H1 (cell line): Measurements from ENCODE around the gene MMAB. TPM values are rescaled to one million over a fixed set of nuclear protein-coding genes. Genes with fewer than 3 reads are reported as not detected.

Source experiments
- CTCF ChIA-PET: fragments of 300-600 bp; sonication (Branson Sonifier 250); formaldehyde crosslinking; loops from one replicate; lab custom pipeline; 2021; ENCODE audit not compliant: partially characterized antibody; lab: Charles Lee
- POLR2A ChIA-PET: fragments of 300-600 bp; sonication (Branson Sonifier 250); formaldehyde crosslinking; loops from one replicate; lab custom pipeline; 2021; ENCODE audit warnings: inconsistent platforms; ENCODE audit not compliant: partially characterized antibody; lab: Charles Lee
- DNase-seq, 2 experiments: peaks; one replicate each; pipeline versions ENCODE4 v3.0.0 to v3.0.0-alpha.2; 2010 to 2022; ENCODE audit warnings: low spot score in 2 of 2, low read depth in 1 of 2, mixed read lengths in 1 of 2
- FAIRE-seq: peaks from 2 replicates; lab custom pipeline; 2011; peaks lifted over from hg19 to GRCh38; lab: Jason Lieb, UNC
- H2AFZ ChIP-seq: 2 replicates; pipeline ENCODE4 v1.8.1; 2012; ENCODE audit warnings: low read length, inconsistent platforms
- H2AK5ac ChIP-seq: 2 replicates; pipeline ENCODE4 v1.6.1; 2013; ENCODE audit warnings: low read depth, low read length
- H2BK120ac ChIP-seq: replicated peaks from 2 replicates; pipeline ENCODE3; 2013; ENCODE audit warnings: low read depth, low read length, inconsistent platforms
- H2BK12ac ChIP-seq: 2 replicates; pipeline ENCODE4 v1.6.1; 2013; ENCODE audit warnings: low read depth, low read length
- H2BK15ac ChIP-seq: 2 replicates; pipeline ENCODE4 v1.6.1; 2013; ENCODE audit warnings: low read length
- H2BK20ac ChIP-seq: 2 replicates; pipeline ENCODE4 v1.6.1; 2013; ENCODE audit warnings: low read length
- H2BK5ac ChIP-seq: 2 replicates; pipeline ENCODE4 v1.6.1; 2013; ENCODE audit warnings: low read depth, low read length
- H3K14ac ChIP-seq: 2 replicates; pipeline ENCODE4 v1.6.1; 2013; ENCODE audit warnings: inconsistent platforms; ENCODE audit not compliant: insufficient read length
- H3K18ac ChIP-seq: 2 replicates; pipeline ENCODE4 v1.6.1; 2013; ENCODE audit warnings: low read length; ENCODE audit errors: extremely low read depth
- H3K23ac ChIP-seq: 2 replicates; pipeline ENCODE4 v1.6.1; 2013; ENCODE audit warnings: inconsistent platforms; ENCODE audit not compliant: insufficient read length
- H3K23me2 ChIP-seq: 2 replicates; pipeline ENCODE4 v1.6.1; 2013; ENCODE audit warnings: low read depth, low read length
- H3K27ac ChIP-seq: 2 replicates; pipeline ENCODE4 v1.6.1; 2011; ENCODE audit warnings: low read depth, low read length, inconsistent platforms
- H3K27me3 ChIP-seq, 4 experiments: replicated peaks in 1 of 4; 1 replicate in 1 of 4; 2 replicates in 3 of 4; pipeline versions ENCODE4 v1.6.1 to v1.8.1; 2011 to 2013; ENCODE audit warnings: low read length in 3 of 4, mild to moderate bottlenecking in 3 of 4, inconsistent platforms in 2 of 4, mixed read lengths in 2 of 4, moderate library complexity in 1 of 4; ENCODE audit not compliant: control insufficient read depth in 3 of 4, insufficient read depth in 3 of 4; ENCODE audit errors: extremely low read depth in 1 of 4
- H3K36me3 ChIP-seq, 4 experiments: 2 replicates each; pipeline versions ENCODE4 v1.6.1 to v1.8.1; 2011 to 2013; ENCODE audit warnings: mild to moderate bottlenecking in 4 of 4, low read length in 3 of 4, moderate library complexity in 2 of 4, control low read depth in 1 of 4, inconsistent platforms in 1 of 4; ENCODE audit not compliant: insufficient read depth in 4 of 4, control insufficient read depth in 2 of 4
- H3K4ac ChIP-seq: replicated peaks from 2 replicates; pipeline ENCODE3; 2013; ENCODE audit warnings: low read length, low read depth, mixed read lengths, inconsistent platforms; ENCODE audit not compliant: insufficient read length
- H3K4me1 ChIP-seq, 4 experiments: replicated peaks in 1 of 4; 1 replicate in 1 of 4; 2 replicates in 3 of 4; pipeline versions ENCODE4 v1.6.1 to v1.8.1; 2011 to 2013; ENCODE audit warnings: low read length in 3 of 4, inconsistent platforms in 2 of 4, mixed read lengths in 1 of 4; ENCODE audit not compliant: insufficient read depth in 4 of 4, control insufficient read depth in 3 of 4
- H3K4me2 ChIP-seq, 2 experiments: 2 replicates each; pipeline versions ENCODE4 v1.6.1 to v1.8.1; 2011 to 2013; ENCODE audit warnings: low read depth in 2 of 2, low read length in 2 of 2, control low read depth in 1 of 2, inconsistent platforms in 1 of 2, mild to moderate bottlenecking in 1 of 2; ENCODE audit not compliant: insufficient read depth in 1 of 2
- H3K4me3 ChIP-seq, 4 experiments: fragments of 200-600, 300-600 bp in 1 of 4; sonication (generic), shearing (Covaris generic), sonication (Bioruptor Twin) in 1 of 4; 2 replicates each; pipeline versions ENCODE4 v1.5.1 to v1.8.1; 2011 to 2016; ENCODE audit warnings: low read length in 4 of 4, low read depth in 3 of 4, control low read depth in 2 of 4, inconsistent platforms in 2 of 4, mild to moderate bottlenecking in 2 of 4, mixed read lengths in 1 of 4, moderate library complexity in 1 of 4; ENCODE audit not compliant: insufficient read depth in 2 of 4; ENCODE audit errors: extremely low read depth in 1 of 4
- H3K56ac ChIP-seq: replicated peaks from 2 replicates; pipeline ENCODE3; 2013; ENCODE audit warnings: low read depth, mild to moderate bottlenecking, mixed read lengths, low read length, inconsistent platforms; ENCODE audit not compliant: insufficient read length
- H3K79me1 ChIP-seq: 2 replicates; pipeline ENCODE4 v1.6.1; 2013; ENCODE audit warnings: low read depth, low read length, control low read depth
- H3K79me2 ChIP-seq, 2 experiments: 2 replicates each; pipeline versions ENCODE4 v1.6.1 to v1.8.1; 2012 to 2013; ENCODE audit warnings: low read length in 2 of 2, mild to moderate bottlenecking in 2 of 2, inconsistent platforms in 1 of 2; ENCODE audit not compliant: insufficient read depth in 2 of 2, control insufficient read depth in 1 of 2
- H3K9ac ChIP-seq, 4 experiments: replicated peaks in 1 of 4; 1 replicate in 1 of 4; 2 replicates in 3 of 4; pipeline versions ENCODE4 v1.6.1 to v1.8.1; 2011 to 2013; ENCODE audit warnings: low read depth in 3 of 4, low read length in 3 of 4, control low read depth in 2 of 4, mild to moderate bottlenecking in 2 of 4, moderate library complexity in 2 of 4, inconsistent platforms in 1 of 4; ENCODE audit errors: extremely low read depth in 1 of 4
- H3K9me3 ChIP-seq, 2 experiments: 2 replicates each; pipeline versions ENCODE4 v1.6.1 to v1.8.1; 2012 to 2013; ENCODE audit warnings: mild to moderate bottlenecking in 2 of 2, moderate library complexity in 2 of 2, control low read depth in 1 of 2, inconsistent platforms in 1 of 2, low read depth in 1 of 2, low read length in 1 of 2, mixed read lengths in 1 of 2; ENCODE audit not compliant: insufficient read depth in 2 of 2
- H4K20me1 ChIP-seq, 2 experiments: replicated peaks in 1 of 2; 2 replicates each; pipeline versions ENCODE3 to v1.8.1; 2011 to 2013; ENCODE audit warnings: inconsistent platforms in 2 of 2, low read length in 2 of 2, mild to moderate bottlenecking in 1 of 2; ENCODE audit not compliant: insufficient read depth in 2 of 2, control insufficient read depth in 1 of 2
- H4K5ac ChIP-seq: 2 replicates; pipeline ENCODE4 v1.6.1; 2013; ENCODE audit warnings: low read length, low read depth, mixed read lengths, inconsistent platforms; ENCODE audit not compliant: insufficient read length
- H4K8ac ChIP-seq: 2 replicates; pipeline ENCODE4 v1.8.0; 2013; ENCODE audit warnings: mild to moderate bottlenecking, moderate library complexity, low read length, inconsistent platforms; ENCODE audit not compliant: insufficient read depth; ENCODE audit errors: extremely low read depth
- H4K91ac ChIP-seq: replicated peaks from 2 replicates; pipeline ENCODE3; 2013; ENCODE audit warnings: low read length, mixed read lengths, inconsistent platforms; ENCODE audit not compliant: insufficient read length
- CHD1 ChIP-seq: IDR thresholded peaks from 2 replicates; pipeline ENCODE4 v1.6.1; 2012; ENCODE audit warnings: low read depth, low read length, improper control_type of control experiment
- MAFK ChIP-seq: IDR thresholded peaks from 2 replicates; pipeline ENCODE4 v1.6.1; 2012; ENCODE audit warnings: low read depth, mild to moderate bottlenecking, improper control_type of control experiment, low read length
- WGBS, 2 experiments: shearing (Covaris generic) in 1 of 2; methylation state at CpG; one replicate each; pipeline versions ENCODE4 v1.1.6 to v1.1.7; 2013 to 2015; ENCODE audit warnings: low lambda C conversion rate in 2 of 2, mixed read lengths in 2 of 2, inconsistent platforms in 1 of 2, low coverage in 1 of 2, missing lambda C conversion rate in 1 of 2; ENCODE audit not compliant: insufficient replicate concordance in 2 of 2, insufficient coverage in 1 of 2, insufficient read length in 1 of 2; ENCODE audit errors: extremely low coverage in 1 of 2, missing lambda C conversion rate in 1 of 2; 5-methylcytosine and 5-hydroxymethylcytosine counted together
- polyA plus RNA-seq, 7 experiments: library from polyadenylated mRNA; depleted of rRNA in 3 of 7; stranded (reverse) in 5 of 7; unstranded in 2 of 7; fragments of >200 nt in 5 of 7; fragments of 200-250 nt in 2 of 7; gene quantifications; 1 replicate in 5 of 7; 2 replicates in 1 of 7; 4 replicates in 1 of 7; pipeline versions ENCODE4 v1.2.1 to v1.2.3, GENCODE V29; 2011 to 2013; ENCODE audit warnings: missing spikeins in 2 of 7, mixed read lengths in 2 of 7
- total RNA-seq: library from RNA; stranded (reverse); fragmentation: NEBNext Ultra II Directional; extraction: Animal tissue kit (Norgen Biotek cat#: 25700); gene quantifications from 2 replicates; pipeline ENCODE4 v1.2.1, GENCODE V29; 2021

The MMAB gene
- total and polyA plus RNA-seq, 2 of the 8 experiments (the other 6 are each of a cell fraction or from before 2014, with no cell fraction given) = 12.9 to 18.5 TPM

DNA sequence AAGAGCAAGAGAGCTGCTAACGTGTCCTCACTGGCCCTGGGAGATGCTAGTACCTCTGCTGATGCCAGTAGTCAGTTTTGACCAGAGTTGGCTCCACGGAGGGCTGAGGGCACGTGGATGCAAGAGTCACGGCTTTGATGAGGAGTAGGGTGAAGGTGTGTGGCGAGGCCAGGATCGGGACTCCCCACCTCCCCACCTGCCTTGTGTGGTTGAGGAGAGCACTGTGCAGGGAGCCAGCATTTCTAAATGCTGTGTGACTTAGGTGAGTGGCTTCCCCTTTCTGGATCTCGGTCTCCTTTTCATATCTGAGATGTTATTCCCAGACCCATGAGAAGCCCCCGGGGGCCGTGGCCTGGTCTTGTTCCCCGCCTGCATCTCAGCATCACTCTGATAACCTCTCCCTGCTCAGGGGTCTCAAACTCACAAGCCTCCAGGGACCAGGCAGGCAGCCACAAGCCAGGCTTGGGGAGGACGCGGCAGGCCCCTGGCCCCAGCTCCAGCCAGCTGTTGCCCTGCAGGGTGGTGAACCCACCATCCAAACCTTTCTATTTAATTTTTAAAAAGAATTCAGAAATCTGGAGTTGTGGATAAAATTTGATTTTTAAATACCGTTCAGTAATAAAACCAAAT is 32.4 kb upstream of the MMAB start:
- no peak overlapping the region for H2BK120ac ChIP-seq
- no peaks in the 10 kb centered on the region for H3K23me2 ChIP-seq
- H2AK5ac ChIP-seq = no peak overlapping the region
- H3K4me1 ChIP-seq = peaks cover 0 to 4% (median 1%) of the 10 kb centered on the region in 4 experiments; a peak in 5 of 7 replicates
- 87% methylated on average over 13 of the region's 13 CpGs; no CpG with 5 or more reads in 1 of the 2 experiments for WGBS, 2 experiments
- H3K27ac ChIP-seq = no peak overlapping the region
- no peak overlapping the region for H2BK20ac ChIP-seq
- no peak overlapping the region for H3K4me2 ChIP-seq
- no peaks in the 10 kb centered on the region for H3K79me1 ChIP-seq
- no peaks in the 10 kb centered on the region for H4K20me1 ChIP-seq
- no peak overlapping the region for H2AFZ ChIP-seq
- no peaks in the 10 kb centered on the region for H3K9me3 ChIP-seq
- no peak overlapping the region for H3K9ac ChIP-seq
- no peak overlapping the region for H3K23ac ChIP-seq
- POLR2A ChIA-PET = no interaction called here
- H2BK12ac ChIP-seq = no peak overlapping the region
- TF ChIP-seq MAFK (no peak), CHD1 (no peak)
- no peak overlapping the region for H2BK5ac ChIP-seq
- H3K4me3 ChIP-seq = no peak overlapping the region
- no peaks in the 10 kb centered on the region for H3K79me2 ChIP-seq
- no peak overlapping the region for H3K14ac ChIP-seq
- no peak overlapping the region for H4K5ac ChIP-seq
- H4K91ac ChIP-seq = no peak overlapping the region
- no peak overlapping the region for H3K18ac ChIP-seq
- H3K4ac ChIP-seq = no peak overlapping the region
- H4K8ac ChIP-seq = no peak overlapping the region
- no peak for DNase-seq
- H3K56ac ChIP-seq = no peak overlapping the region
- no peak for FAIRE-seq
- 0 out of 7 replicates have a peak, but pooled peaks cover 0 to 2% (median 0%) of the 10 kb centered on the region in 4 experiments for H3K27me3 ChIP-seq
- H3K36me3 ChIP-seq = no peaks in the 10 kb centered on the region
- CTCF ChIA-PET = interaction anchor here (0.6 to 5.7 kb wide), 11 partner anchors 8 to 192 kb away, joined by 3 to 37 read pairs (median 3); no protein-coding TSS in a partner anchor
- no peak overlapping the region for H2BK15ac ChIP-seq
